K562 (cell line): ENCODE data around the gene SERHL2. TPM values are rescaled to one million over a fixed set of nuclear protein-coding genes. Genes with fewer than 3 reads are reported as not detected.
A peak's percentile ranks its signal among the peaks of the same experiment; 100 is the strongest.

Source experiments
- ATAC-seq: fragments of 200-7000 bp; cut with Tn5 transposase; 3 replicates; pipeline ENCODE4 v1.9.1; 2020; ENCODE audit warnings: moderate library complexity
- BruUV-seq: library from RNA; stranded (reverse); fragments of 400-500 nt; replicated peaks from 2 replicates; lab custom pipeline; 2021; lab: Mats Ljungman, UMichigan
- CTCF ChIA-PET: fragments of 300-600 bp; formaldehyde crosslinking; extraction: SDS; loops from one replicate; lab custom pipeline; 2021; ENCODE audit warnings: low intra/inter-chr PET ratio; lab: Yijun Ruan, JAX
- POLR2A ChIA-PET: fragments of 300-600, 350-650 bp; sonication (Branson Sonifier 250); formaldehyde crosslinking; extraction: SDS; loops from one replicate; lab custom pipeline; 2021; ENCODE audit warnings: antibody characterized with exemption, inconsistent platforms; lab: Yijun Ruan, JAX
- DNase-seq, 4 experiments: peaks; one replicate each; pipeline versions ENCODE4 v3.0.0 to v3.0.0-alpha.2; 2011 to 2018; ENCODE audit warnings: low spot score in 3 of 4, mixed read lengths in 3 of 4; ENCODE audit errors: extremely low read depth in 1 of 4
- FAIRE-seq: peaks from 2 replicates; lab custom pipeline; 2011; peaks lifted over from hg19 to GRCh38; lab: Jason Lieb, UNC
- H2AFZ ChIP-seq: 2 replicates; pipeline ENCODE4 v1.6.0; 2011; ENCODE audit warnings: low read depth, low read length, control low read depth, inconsistent platforms
- H3K27ac ChIP-seq: fragments of 200-600 bp; 3 replicates; pipeline ENCODE4 v1.8.0; 2011; ENCODE audit warnings: low read depth, mild to moderate bottlenecking, control low read depth, inconsistent platforms, low read length, moderate library complexity, mixed read lengths; ENCODE audit errors: extremely low read depth
- H3K27me3 ChIP-seq, 2 experiments: fragments of 300-600 bp in 1 of 2; 2 replicates in 1 of 2; 3 replicates in 1 of 2; pipeline versions ENCODE4 v1.6.0 to v1.8.0; 2011; ENCODE audit warnings: inconsistent platforms in 2 of 2, low read length in 2 of 2, mild to moderate bottlenecking in 1 of 2, mixed read lengths in 1 of 2, moderate library complexity in 1 of 2; ENCODE audit not compliant: control insufficient read depth in 2 of 2, insufficient read depth in 2 of 2
- H3K36me3 ChIP-seq: fragments of 300-600 bp; 3 replicates; pipeline ENCODE4 v1.8.0; 2011; ENCODE audit warnings: mild to moderate bottlenecking, low read length, inconsistent platforms; ENCODE audit not compliant: control insufficient read depth, insufficient read depth
- H3K4me1 ChIP-seq, 2 experiments: fragments of 200-600 bp in 1 of 2; replicated peaks in 1 of 2; 2 replicates in 1 of 2; 3 replicates in 1 of 2; pipeline versions ENCODE4 v1.5.1 to v1.8.0; 2011; ENCODE audit warnings: inconsistent platforms in 2 of 2, low read length in 2 of 2, mild to moderate bottlenecking in 1 of 2, mixed read lengths in 1 of 2, moderate library complexity in 1 of 2; ENCODE audit not compliant: control insufficient read depth in 2 of 2, insufficient read depth in 2 of 2
- H3K4me2 ChIP-seq: 2 replicates; pipeline ENCODE4 v1.6.1; 2011; ENCODE audit warnings: low read length, control low read depth, inconsistent platforms, mixed read lengths; ENCODE audit not compliant: insufficient read depth
- H3K4me3 ChIP-seq: fragments of 200-600 bp; sonication (generic), shearing (Covaris generic); 2 replicates; pipeline ENCODE4 v1.5.1; 2016; ENCODE audit warnings: control low read depth, inconsistent platforms
- H3K79me2 ChIP-seq: fragments of 200-600 bp; 3 replicates; pipeline ENCODE4 v1.8.0; 2011; ENCODE audit warnings: low read length, inconsistent platforms; ENCODE audit not compliant: control insufficient read depth, insufficient read depth
- H3K9ac ChIP-seq, 2 experiments: 2 replicates each; pipeline versions ENCODE4 v1.6.0 to v1.6.1; 2011; ENCODE audit warnings: low read depth in 2 of 2, low read length in 2 of 2, control low read depth in 1 of 2, inconsistent platforms in 1 of 2, mild to moderate bottlenecking in 1 of 2, mixed read lengths in 1 of 2; ENCODE audit not compliant: insufficient read depth in 1 of 2
- H3K9me1 ChIP-seq: one replicate; pipeline ENCODE4 v1.6.0; 2011; ENCODE audit warnings: inconsistent platforms, mild to moderate bottlenecking, low read length, moderate library complexity; ENCODE audit not compliant: control insufficient read depth, insufficient read depth
- H3K9me3 ChIP-seq: replicated peaks from 2 replicates; pipeline ENCODE4 v1.5.1; 2011; ENCODE audit warnings: low read depth, low read length, inconsistent platforms; ENCODE audit not compliant: control insufficient read depth, insufficient read depth
- H4K20me1 ChIP-seq: replicated peaks from 2 replicates; pipeline ENCODE4 v1.6.1; 2011; ENCODE audit warnings: low read length, inconsistent platforms, mixed read lengths; ENCODE audit not compliant: control insufficient read depth, insufficient read depth
- AFF4 ChIP-seq: sonication (generic); formaldehyde crosslinking; IDR thresholded peaks from 2 replicates; pipeline ENCODE4 v1.8.0; 2023; ENCODE audit warnings: mild to moderate bottlenecking, missing genetic modification reagents
- HNRNPK ChIP-seq: fragments of 200-400 bp; formaldehyde crosslinking; IDR thresholded peaks from one replicate; pipeline ENCODE4 v1.6.1; 2018; ENCODE audit warnings: mild to moderate bottlenecking, low read depth, low read length; ENCODE audit not compliant: poor library complexity, severe bottlenecking
- KDM1A ChIP-seq, 2 experiments: fragments of 450-650 bp; IDR thresholded peaks; 2 replicates each; pipeline ENCODE4 v1.6.1; 2016; ENCODE audit warnings: mild to moderate bottlenecking in 2 of 2
- RAD21 ChIP-seq, 2 experiments: fragments of 250-450 bp in 1 of 2; fragments of 450-650 bp in 1 of 2; sonication (Bioruptor Pico) in 1 of 2; formaldehyde crosslinking in 1 of 2; IDR thresholded peaks in 1 of 2; conservative IDR thresholded peaks in 1 of 2; 2 replicates each; pipeline versions ENCODE4 v1.4.0 to v1.8.0; 2020 to 2022; ENCODE audit warnings: mild to moderate bottlenecking in 2 of 2, moderate library complexity in 1 of 2
- SIN3A ChIP-seq, 2 experiments: fragments of 150-350 bp in 1 of 2; IDR thresholded peaks; 2 replicates each; pipeline ENCODE4 v1.6.1; 2011 to 2016; ENCODE audit warnings: borderline replicate concordance in 2 of 2, low read depth in 2 of 2, low read length in 2 of 2, mild to moderate bottlenecking in 2 of 2, moderate library complexity in 2 of 2; ENCODE audit not compliant: control insufficient read depth in 1 of 2
- SOX6 ChIP-seq: fragments of 450-650 bp; IDR thresholded peaks from 2 replicates; pipeline ENCODE4 v1.6.1; 2014; ENCODE audit warnings: mild to moderate bottlenecking
- ZKSCAN3 ChIP-seq: fragments of 250-450 bp; sonication (Bioruptor Pico); IDR thresholded peaks from 2 replicates; pipeline ENCODE4 v1.4.0; 2020
- WGBS: fragments of 100-300 bp; shearing (Covaris generic); methylation state at CpG from one replicate; pipeline ENCODE4 v1.1.6; 2016; ENCODE audit warnings: low coverage, mixed read lengths; ENCODE audit not compliant: insufficient coverage; ENCODE audit errors: missing lambda C conversion rate; 5-methylcytosine and 5-hydroxymethylcytosine counted together
- in situ Hi-C: fragments of 300-500 bp; cut with MboI; formaldehyde crosslinking; loops from 4 replicates; pipeline ENCODE4 v1.15.0; 2018; ENCODE audit warnings: inconsistent platforms, mixed read lengths
- intact Hi-C: fragments of 100-400 bp; cut with micrococcal nuclease; formaldehyde crosslinking; loops from 2 replicates; pipeline ENCODE4 v1.14.2; 2022
- polyA plus RNA-seq, 8 experiments: library from polyadenylated mRNA; depleted of rRNA in 4 of 8; stranded (reverse) in 5 of 8; unstranded in 3 of 8; fragments of >200 nt; fragmentation: Nextera tagmentation in 2 of 8; fragmentation: Illumina TruSeq in 1 of 8; extraction: Ambion mirVana in 2 of 8; extraction: Trizol in 1 of 8; gene quantifications; 2 replicates each; pipeline versions ENCODE4 v1.2.1 to v1.2.3, GENCODE V29; 2011 to 2014; ENCODE audit warnings: inconsistent platforms in 1 of 8, missing spikeins in 1 of 8
- total RNA-seq, 7 experiments: library from RNA; depleted of rRNA in 6 of 7; stranded (reverse); fragments of >200 nt in 6 of 7; fragmentation: Illumina TruSeq in 2 of 7; extraction: Trizol in 2 of 7; gene quantifications; 2 replicates each; pipeline versions ENCODE4 v1.2.1 to v1.2.3, GENCODE V29; 2011 to 2021; ENCODE audit warnings: low replicate concordance in 1 of 7
- TF ChIP-seq, protein P1 (sequence below): fragments of 250-450 bp; sonication (Bioruptor Pico); IDR thresholded peaks from 2 replicates; pipeline ENCODE4 v1.4.0; 2020

Gene SERHL2
- total and polyA plus RNA-seq, 9 of the 15 experiments (the other 6 are each of a cell fraction or from before 2014, with no cell fraction given) = 19.9 to 62.6 (median 25.2) TPM

DNA sequence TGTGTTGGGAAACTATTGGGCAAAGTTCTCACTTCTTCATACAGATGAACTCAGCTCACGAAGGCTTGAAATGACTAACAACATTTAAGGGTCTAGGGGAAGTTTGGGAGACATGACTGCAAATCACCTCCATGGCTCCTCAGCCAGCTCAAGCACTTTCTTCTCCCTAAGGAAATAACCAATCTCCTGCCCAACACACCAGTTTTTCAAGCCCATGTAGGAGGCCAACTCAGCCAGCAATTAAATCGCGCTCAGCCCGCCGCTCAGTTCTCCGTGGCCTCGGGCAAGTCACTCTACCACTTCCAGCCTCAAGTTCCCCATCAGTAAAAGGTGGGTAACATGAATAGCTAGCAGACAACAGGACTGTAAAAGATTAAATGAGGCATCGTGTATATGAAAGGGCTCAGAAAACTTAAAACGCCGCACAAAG lies 60.1 kb downstream of the SERHL2 start:
- ChIA-PET POLR2A (interaction anchor here (0.6 to 3.1 kb wide), 13 partner anchors 14 to 1412 kb away, joined by 3 to 31 read pairs (median 4); no protein-coding TSS in a partner anchor), CTCF (no interaction called here)
- Histone ChIP-seq H3K79me2 (peaks cover 56% of the 10 kb centered on the region), H3K9ac (peak overlapping the region; percentile 93 to 97), H3K27ac (peak overlapping the region; percentile 95), H2AFZ (peak overlapping the region; percentile 25), H3K9me3 (no peaks in the 10 kb centered on the region), H3K36me3 (peaks cover 39% of the 10 kb centered on the region; the same call in 2 of the 3 replicates), H3K4me1 (peaks cover 15 to 37% of the 10 kb centered on the region in 2 experiments; a peak in 4 of 5 replicates), H3K4me2 (peak overlapping the region; percentile 80), H3K4me3 (peak overlapping the region; percentile 61), H3K27me3 (no peaks in the 10 kb centered on the region), H3K9me1 (no peaks in the 10 kb centered on the region), H4K20me1 (0 out of 2 replicates have a peak, but pooled peaks cover 17% of the 10 kb centered on the region)
- intact Hi-C loops (no loop called here), in situ Hi-C loops (no loop called here)
- WGBS = 2% methylated on average over 10 of the region's 10 CpGs
- ATAC-seq (no peak), FAIRE-seq (no peak), DNase-seq (peak in 1 of 4 experiments; percentile 17)
- TF ChIP-seq ZKSCAN3 (CRISPR knock-in tag) (no peak), AFF4 (CRISPR knock-in tag) (no peak), SIN3A (IDR thresholded peaks at IDR 0.05; ENCODE audit: borderline replicate concordance in 2 of 2, control insufficient read depth in 1 of 2, low read depth in 2 of 2, low read length in 2 of 2) (no peak), HNRNPK (no peak), KDM1A (IDR thresholded peaks at IDR 0.05) (no peak), RAD21 (CRISPR knock-in tag; conservative IDR thresholded peaks at IDR 0.05 in 1 of 2, IDR thresholded peaks at IDR 0.05 in 1 of 2) (no peak), SOX6 (no peak)
- TF ChIP-seq, protein P1, sequence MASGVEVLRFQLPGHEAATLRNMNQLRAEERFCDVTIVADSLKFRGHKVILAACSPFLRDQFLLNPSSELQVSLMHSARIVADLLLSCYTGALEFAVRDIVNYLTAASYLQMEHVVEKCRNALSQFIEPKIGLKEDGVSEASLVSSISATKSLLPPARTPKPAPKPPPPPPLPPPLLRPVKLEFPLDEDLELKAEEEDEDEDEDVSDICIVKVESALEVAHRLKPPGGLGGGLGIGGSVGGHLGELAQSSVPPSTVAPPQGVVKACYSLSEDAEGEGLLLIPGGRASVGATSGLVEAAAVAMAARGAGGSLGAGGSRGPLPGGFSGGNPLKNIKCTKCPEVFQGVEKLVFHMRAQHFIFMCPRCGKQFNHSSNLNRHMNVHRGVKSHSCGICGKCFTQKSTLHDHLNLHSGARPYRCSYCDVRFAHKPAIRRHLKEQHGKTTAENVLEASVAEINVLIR = no peak
- TSS peak; percentile 49 for BruUV-seq
